HS-5 (cell line): Measurements from ENCODE around the gene VCL.
"Not testable (repeated sequence)": the region's sequence is repeated elsewhere in the genome, so short reads cannot be mapped to it uniquely, and the experiment has no call there.

Experiments
- DNase-seq: peaks from one replicate; pipeline ENCODE4 v3.0.0-alpha.2; 2012; ENCODE audit warnings: low read depth

The VCL gene

DNA sequence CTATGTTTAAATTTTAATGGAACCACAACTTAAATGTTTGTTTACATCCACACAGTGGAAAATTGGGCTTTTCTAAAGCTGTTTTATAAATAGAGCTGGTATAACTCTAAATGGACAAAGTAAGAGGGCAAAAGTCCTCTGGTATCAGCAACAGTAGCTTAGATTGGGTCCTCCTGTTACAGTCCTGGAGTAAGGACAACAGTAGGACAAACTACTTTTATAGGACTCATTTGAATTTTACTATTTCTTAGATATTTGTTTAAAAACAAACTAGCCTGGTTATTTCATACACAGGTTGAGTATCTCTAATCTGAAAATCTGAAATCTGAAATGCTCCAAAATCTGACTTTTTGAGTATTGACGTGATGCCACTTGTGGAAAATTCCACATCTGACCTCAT is 8.4 kb downstream of the VCL start:
- no peak for DNase-seq

- peak; percentile 87 for DNase-seq
Observed at GRCh38 chr10:74008212-74008731, 10.4 kb downstream of the VCL start.

DNA sequence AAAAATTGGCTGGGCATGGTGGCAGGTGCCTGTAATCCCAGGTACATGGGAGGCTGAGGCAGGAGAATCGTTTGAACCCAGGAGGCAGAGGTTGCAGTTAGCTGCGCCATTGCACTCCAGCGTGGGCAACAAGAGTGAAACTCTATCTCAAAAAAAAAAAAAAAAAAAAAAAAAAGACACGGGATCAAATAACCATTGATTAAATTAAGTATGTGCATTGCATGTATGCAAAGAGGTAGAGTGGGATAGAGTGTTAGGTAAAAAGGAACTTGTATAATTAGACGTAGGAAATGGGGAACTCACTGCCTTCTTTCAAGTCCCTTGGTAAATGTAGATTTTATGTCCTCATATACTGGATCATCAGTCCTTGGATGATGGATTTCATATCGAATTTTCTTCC is 13.1 kb downstream of the VCL start:
- no peak for DNase-seq

DNA sequence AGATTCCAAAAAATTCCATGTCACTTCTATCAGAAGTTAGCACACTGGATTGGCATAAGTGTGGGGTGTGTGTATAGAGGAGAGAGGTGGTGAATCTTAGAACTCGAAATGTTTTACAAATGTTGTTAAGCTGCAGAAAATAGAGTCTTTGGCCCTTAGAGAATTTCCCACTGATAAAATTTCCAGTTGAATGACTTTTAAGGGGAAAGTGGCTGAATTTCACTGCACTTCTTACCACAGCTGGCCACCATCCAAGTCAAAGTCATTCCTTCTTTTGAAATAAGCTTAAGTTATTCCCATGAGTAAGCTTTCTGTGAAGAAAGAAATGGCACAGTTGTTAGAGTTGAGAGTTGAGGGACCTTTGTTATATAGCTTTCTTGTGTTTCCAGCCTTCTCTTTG is 13.9 kb downstream of the VCL start:
- peak; percentile 79 for DNase-seq

- DNase-seq, result no peak
Observed at GRCh38 chr10:74012480-74012879, 14.6 kb downstream of the VCL start.

DNA sequence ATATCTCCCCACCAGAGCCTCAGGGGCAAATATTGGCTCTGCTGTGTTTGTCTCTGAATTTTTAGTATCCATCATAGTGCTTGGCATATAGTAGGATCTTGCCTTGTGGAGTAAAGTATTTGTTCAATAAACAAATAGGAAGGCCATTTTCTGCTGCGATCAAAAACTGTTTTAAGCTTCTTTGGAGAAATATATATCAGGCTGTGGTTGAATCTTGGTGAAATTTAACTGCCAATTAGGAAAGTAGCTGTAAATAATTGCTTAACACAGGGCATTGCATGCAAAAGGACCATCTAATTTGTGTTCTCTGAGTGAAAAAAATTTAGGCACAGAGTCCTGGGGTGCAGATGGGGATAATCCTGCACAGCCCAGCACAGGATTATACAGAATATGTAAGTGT is 15.1 kb downstream of the VCL start:
- DNase-seq, result no peak

- not testable (repeated sequence) for DNase-seq
Observed at GRCh38 chr10:74014574-74014973, 16.7 kb downstream of the VCL start.

GRCh38 chr10:74018241-74018640 is 20.3 kb downstream of the VCL start:
- no peak for DNase-seq

DNA sequence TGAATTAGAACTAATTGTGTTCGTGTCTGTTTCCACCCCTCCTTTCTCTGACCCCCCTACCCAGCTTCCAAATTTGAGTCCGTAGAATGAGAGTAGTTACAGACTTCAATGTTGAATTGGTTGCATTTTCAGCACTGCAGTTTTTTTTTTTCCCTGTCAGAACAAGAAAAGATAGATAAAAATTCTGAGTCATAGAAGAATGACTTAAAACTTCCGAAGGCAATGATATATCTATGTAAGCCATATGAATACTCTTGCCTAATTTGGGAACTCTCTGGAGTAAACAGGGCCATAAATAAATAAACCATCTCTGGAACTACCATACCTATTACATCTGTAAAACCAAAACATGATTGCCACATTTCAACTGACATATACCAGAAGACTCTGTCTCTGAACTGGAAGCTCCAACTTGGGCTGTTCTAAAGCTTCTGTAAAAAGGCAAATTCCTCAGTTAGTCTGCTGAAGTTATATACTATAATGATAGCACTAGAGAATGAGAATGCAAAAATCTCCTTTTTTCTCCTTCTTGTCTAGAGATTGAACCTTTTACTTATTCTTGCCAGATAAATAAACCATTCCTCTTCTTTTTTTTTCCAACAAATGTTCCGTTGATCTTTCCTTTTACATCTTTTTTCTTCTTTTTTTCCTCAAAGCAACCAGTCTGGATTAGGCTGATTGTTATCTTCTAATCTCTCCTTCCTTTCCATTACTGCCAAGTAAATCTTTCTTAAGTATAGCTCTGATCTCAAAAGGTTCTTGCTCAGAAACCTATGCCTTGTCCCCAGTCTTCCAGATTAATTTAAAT is 23.5 kb downstream of the VCL start:
- DNase-seq, result no peak

DNA sequence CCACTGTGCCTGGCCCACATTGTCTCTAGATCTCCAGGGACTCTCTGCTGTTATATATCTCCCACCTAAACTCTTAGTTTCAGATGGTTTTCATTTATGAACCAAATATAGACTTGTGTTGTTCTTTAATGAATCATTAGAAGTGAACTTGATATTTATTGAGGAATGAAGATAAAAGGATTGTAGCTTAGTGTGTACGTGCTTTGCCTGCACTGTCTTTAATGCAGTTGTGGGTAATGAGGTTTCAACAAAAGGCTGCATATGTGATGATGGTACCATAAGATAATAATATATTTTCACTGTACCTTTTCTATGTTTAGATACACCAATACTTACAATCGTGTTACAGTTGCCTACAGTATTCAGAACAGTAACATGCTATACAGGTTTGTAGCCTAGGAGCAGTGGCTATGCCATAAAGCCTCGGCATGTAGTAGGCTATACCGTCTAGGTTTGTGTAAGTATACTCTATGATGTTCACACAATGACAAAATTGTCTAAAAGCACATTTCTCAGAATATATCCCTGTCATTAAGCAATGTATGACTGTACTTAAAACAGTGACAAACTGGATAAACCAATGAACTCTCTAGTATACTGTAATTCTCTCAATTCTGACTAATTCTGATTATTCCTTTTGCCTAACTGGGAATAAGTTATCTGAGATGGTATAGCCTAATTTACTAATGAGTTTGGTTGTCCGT is 25.2 kb downstream of the VCL start:
- no peak for DNase-seq

DNA sequence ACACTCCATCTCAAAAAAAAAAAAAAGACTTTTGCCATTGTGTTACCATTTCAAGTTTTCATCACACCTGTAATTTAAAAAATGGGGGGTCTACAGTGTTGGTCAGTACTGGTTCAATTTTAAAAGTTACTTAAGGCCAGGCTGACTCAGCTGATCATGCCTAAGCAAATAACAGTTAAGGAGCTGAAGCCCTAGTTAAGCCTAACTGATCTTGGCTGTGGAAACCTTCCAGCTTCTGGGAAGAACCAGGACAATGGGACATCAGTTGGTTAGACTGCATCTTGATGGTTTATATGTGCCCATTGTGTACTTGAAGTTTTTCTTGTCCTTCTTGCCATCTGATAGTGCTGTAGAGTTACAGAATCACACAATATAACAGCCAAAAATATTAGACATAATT is 26.7 kb downstream of the VCL start:
- DNase-seq, result no peak

GRCh38 chr10:74025380-74025978 is 27.6 kb downstream of the VCL start:
- DNase-seq, result no peak

DNA sequence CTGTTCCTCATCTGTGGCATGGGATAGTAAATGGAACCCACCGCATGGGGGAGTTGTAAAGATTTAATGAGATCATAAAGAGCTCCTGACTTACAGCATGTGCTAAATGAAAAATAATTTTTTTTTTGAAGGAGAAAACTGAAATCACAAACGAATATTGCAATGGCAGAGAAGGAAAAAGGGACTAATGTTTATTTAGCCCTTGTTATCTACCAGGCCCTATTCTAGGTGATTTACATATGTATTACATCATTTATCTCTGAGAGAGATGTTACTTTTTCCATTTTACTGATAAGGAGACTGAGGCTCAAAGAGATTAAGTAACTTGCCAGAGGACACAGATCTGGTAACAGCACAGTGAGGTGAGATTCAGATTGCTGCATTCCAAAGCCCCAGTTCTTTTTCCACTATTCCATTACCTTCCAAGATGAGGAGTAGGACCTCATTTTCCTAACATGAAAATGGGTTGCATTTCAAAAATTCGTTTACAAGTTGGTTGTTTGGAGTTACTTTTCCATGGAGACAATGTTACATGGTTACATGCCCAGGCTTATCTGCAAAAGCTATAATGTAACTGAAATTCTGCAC is 28.6 kb downstream of the VCL start:
- DNase-seq, result no peak

DNA sequence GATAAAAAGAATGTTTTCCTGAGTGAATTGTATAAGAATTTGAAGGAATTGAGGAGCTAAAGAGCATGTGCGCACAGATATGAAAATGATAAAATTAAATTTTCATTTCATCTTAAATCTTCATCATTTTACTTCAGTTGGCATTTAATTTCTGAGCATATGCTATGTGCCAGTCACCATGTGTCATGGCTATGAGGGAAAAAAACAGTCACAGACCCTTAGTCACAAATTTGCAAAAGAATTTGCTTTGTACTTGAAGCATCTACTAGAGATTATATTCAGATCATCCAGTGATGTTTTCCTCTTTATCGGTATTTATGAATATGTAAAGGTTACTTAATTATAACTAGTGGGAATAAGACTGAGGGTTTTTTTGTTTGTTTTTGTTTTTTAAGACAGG is 29.8 kb downstream of the VCL start:
- no peak for DNase-seq

DNA sequence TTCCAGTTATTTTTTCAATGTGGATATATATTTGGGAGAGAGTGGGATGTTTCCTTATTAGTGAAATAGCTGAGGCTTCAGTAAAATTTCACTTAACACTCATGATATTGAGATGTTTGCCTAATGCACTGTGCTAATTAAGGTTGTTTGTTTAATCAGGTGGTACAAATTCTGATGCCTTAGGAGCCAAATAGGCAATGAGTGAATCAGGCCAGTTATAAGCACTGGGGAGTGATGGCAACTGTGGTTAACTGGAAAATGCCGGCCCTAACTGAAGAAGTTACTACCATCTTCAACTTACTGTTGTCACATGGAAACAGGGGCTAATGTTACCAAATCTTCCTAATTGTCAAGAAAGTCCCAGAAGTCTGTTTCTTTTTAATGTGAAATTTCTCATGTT is 32.0 kb downstream of the VCL start:
- no peak for DNase-seq

DNA sequence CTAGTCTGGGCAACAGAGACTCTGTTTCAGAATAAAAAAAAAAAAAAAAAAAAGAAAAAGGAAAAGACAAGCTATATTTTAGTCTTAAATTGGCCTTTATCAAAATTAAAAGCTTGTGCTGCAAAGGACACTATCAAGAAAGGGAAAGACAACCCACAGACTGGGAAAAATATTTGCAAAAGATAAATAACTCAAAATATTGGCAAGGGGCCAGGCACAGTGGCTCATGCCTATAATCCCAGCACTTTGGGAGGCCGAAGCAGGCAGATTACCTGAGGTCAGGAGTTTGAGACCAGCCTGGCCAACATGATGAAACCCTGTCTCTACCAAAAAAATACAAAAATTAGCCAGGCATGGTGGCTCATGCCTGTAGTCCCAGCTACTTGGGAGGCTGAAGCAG is 34.3 kb downstream of the VCL start:
- not testable (repeated sequence) for DNase-seq

DNA sequence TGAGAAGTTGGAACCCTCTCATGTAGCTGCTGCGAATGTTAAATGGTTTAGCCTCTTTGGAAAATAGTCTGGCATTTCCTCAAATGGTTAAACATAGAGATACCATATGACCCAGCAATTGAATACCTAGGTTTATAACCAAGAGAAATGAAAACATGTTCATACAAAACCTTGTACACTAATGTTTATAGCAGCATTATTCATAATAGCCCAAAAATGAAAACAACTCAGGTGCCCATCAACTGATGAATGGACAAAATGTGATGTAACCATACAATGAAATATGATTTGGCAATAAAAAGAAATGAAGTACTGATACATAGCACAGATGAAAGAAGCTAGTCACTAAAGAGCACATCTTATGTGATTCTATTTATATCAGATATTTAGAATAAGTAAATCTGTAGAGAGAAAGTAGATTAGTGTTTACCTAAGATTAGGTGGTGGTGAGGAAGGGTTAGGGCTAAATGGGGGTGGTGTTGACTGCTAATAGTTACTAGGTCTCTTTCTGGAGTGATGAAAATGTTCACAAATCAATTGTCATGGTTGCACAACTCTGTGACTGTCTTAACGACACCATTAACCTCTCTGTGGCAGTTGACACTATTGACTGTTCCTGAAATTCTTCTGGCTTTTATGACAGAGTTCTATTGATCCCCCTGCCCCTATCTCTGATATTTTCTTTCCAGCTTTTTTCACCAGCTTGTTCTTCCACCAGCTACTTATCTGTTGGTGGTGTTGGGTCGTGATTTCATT is 35.2 kb downstream of the VCL start:
- no peak for DNase-seq

- DNase-seq, result no peak
Observed at GRCh38 chr10:74033702-74034101, 35.8 kb downstream of the VCL start.

DNA sequence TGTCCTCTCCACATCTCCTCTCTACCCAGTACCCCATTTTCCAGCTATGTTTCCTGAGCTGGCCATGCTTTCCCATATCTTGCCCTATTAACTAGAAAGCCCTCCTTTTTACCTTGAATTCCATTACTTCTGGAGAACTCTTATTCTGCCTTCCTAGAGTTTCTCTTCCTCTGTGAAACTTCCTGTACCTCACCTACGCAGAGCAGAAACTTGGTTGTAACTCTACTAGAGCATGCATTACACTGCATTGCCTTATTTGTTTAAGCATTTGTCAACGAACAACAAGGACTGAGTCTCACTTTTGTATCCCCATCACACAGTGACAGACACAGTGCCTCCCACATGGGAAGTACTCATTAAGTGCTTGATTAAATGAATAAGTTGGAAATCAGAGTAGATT is 36.4 kb downstream of the VCL start:
- no peak for DNase-seq

GRCh38 chr10:74035303-74035702 is 37.4 kb downstream of the VCL start:
- no peak for DNase-seq

- DNase-seq, result no peak
Observed at GRCh38 chr10:74036474-74036873, 38.6 kb downstream of the VCL start.

- no peak for DNase-seq
Observed at GRCh38 chr10:74039561-74040145, 41.7 kb downstream of the VCL start.
